Neuronal stem cell (in vitro differentiated cells): ENCODE measurements around the gene ZC3H12C.

ENCODE experiments used
- DNase-seq: peaks from one replicate; pipeline ENCODE4 v3.0.0-alpha.2; 2013; ENCODE audit warnings: low spot score
- H2AFZ ChIP-seq: one replicate; pipeline ENCODE4 v1.6.1; 2013; ENCODE audit warnings: mild to moderate bottlenecking, low read length, inconsistent platforms
- H2AK5ac ChIP-seq: 2 replicates; pipeline ENCODE4 v1.6.1; 2013; ENCODE audit warnings: low read depth, mild to moderate bottlenecking, inconsistent platforms, low read length, moderate library complexity, mixed read lengths
- H2BK120ac ChIP-seq: 2 replicates; pipeline ENCODE4 v1.6.1; 2013; ENCODE audit warnings: low read depth, mild to moderate bottlenecking, inconsistent platforms, low read length, moderate library complexity, mixed read lengths
- H2BK12ac ChIP-seq: one replicate; pipeline ENCODE4 v1.6.1; 2013; ENCODE audit warnings: low read length, inconsistent platforms
- H2BK15ac ChIP-seq: 2 replicates; pipeline ENCODE4 v1.6.1; 2013; ENCODE audit warnings: mild to moderate bottlenecking, low read length, inconsistent platforms, mixed read lengths
- H2BK5ac ChIP-seq: one replicate; pipeline ENCODE4 v1.6.1; 2013; ENCODE audit warnings: inconsistent platforms, mild to moderate bottlenecking, low read length, moderate library complexity
- H3K14ac ChIP-seq: one replicate; pipeline ENCODE4 v1.6.1; 2013; ENCODE audit warnings: low read length, inconsistent platforms
- H3K18ac ChIP-seq: 2 replicates; pipeline ENCODE4 v1.6.1; 2013; ENCODE audit warnings: low read length, inconsistent platforms
- H3K23ac ChIP-seq: 2 replicates; pipeline ENCODE4 v1.6.1; 2013; ENCODE audit warnings: low read depth, mild to moderate bottlenecking, mixed read lengths, low read length, inconsistent platforms; ENCODE audit not compliant: poor library complexity
- H3K27ac ChIP-seq: replicated peaks from 3 replicates; pipeline ENCODE4 v1.5.1; 2013; ENCODE audit warnings: low read length, inconsistent platforms
- H3K27me3 ChIP-seq, 3 experiments: 2 replicates each; pipeline ENCODE4 v1.6.1; 2013; ENCODE audit warnings: low read length in 3 of 3, mild to moderate bottlenecking in 2 of 3, inconsistent platforms in 1 of 3, low read depth in 1 of 3, mixed read lengths in 1 of 3, moderate library complexity in 1 of 3; ENCODE audit not compliant: control insufficient read depth in 3 of 3, insufficient read depth in 3 of 3
- H3K36me3 ChIP-seq, 2 donors: replicated peaks in 1 of 2; 2 replicates each; pipeline ENCODE4 v1.6.1; 2013; ENCODE audit warnings: low read length in 2 of 2; ENCODE audit not compliant: control insufficient read depth in 2 of 2, insufficient read depth in 2 of 2
- H3K4ac ChIP-seq: 2 replicates; pipeline ENCODE4 v1.6.1; 2013; ENCODE audit warnings: inconsistent platforms, mild to moderate bottlenecking, low read length, moderate library complexity
- H3K4me1 ChIP-seq, 2 donors: 1 replicate in 1 of 2; 2 replicates in 1 of 2; pipeline ENCODE4 v1.6.1; 2013; ENCODE audit warnings: low read length in 2 of 2, low read depth in 1 of 2; ENCODE audit not compliant: control insufficient read depth in 2 of 2, insufficient read depth in 1 of 2
- H3K4me2 ChIP-seq: one replicate; pipeline ENCODE4 v1.6.1; 2013; ENCODE audit warnings: mild to moderate bottlenecking, low read length, inconsistent platforms; ENCODE audit not compliant: insufficient read depth, poor library complexity, severe bottlenecking
- H3K4me3 ChIP-seq, 2 donors: 2 replicates each; pipeline ENCODE4 v1.5.1; 2013; ENCODE audit warnings: low read length in 2 of 2, mild to moderate bottlenecking in 2 of 2, inconsistent platforms in 1 of 2, moderate library complexity in 1 of 2
- H3K79me1 ChIP-seq: one replicate; pipeline ENCODE4 v1.6.1; 2013; ENCODE audit warnings: low read depth, mild to moderate bottlenecking, inconsistent platforms, low read length, moderate library complexity
- H3K9ac ChIP-seq: one replicate; pipeline ENCODE4 v1.6.1; 2013; ENCODE audit warnings: mild to moderate bottlenecking, low read depth, low read length, inconsistent platforms; ENCODE audit not compliant: poor library complexity
- H3K9me3 ChIP-seq, 2 donors: replicated peaks in 1 of 2; 2 replicates each; pipeline versions ENCODE3 to v1.6.1; 2013; ENCODE audit warnings: low read length in 2 of 2, mild to moderate bottlenecking in 2 of 2, inconsistent platforms in 1 of 2, low read depth in 1 of 2, mixed read lengths in 1 of 2, moderate library complexity in 1 of 2; ENCODE audit not compliant: control insufficient read depth in 2 of 2, insufficient read depth in 1 of 2
- H4K8ac ChIP-seq: one replicate; pipeline ENCODE4 v1.6.1; 2013; ENCODE audit warnings: low read depth, mild to moderate bottlenecking, inconsistent platforms, low read length, moderate library complexity
- H4K91ac ChIP-seq: one replicate; pipeline ENCODE4 v1.6.1; 2013; ENCODE audit warnings: low read length, low read depth, mild to moderate bottlenecking, inconsistent platforms; ENCODE audit not compliant: poor library complexity
- WGBS, 2 donors: extraction: QIAGEN DNeasy Blood & Tissue Kit; methylation state at CpG; one replicate each; pipeline ENCODE4 v1.1.7; 2013; ENCODE audit warnings: missing lambda C conversion rate in 2 of 2, mixed read lengths in 1 of 2; ENCODE audit not compliant: insufficient read length in 2 of 2, insufficient replicate concordance in 1 of 2; ENCODE audit errors: extremely low coverage in 2 of 2; 5-methylcytosine and 5-hydroxymethylcytosine counted together

Gene ZC3H12C

DNA sequence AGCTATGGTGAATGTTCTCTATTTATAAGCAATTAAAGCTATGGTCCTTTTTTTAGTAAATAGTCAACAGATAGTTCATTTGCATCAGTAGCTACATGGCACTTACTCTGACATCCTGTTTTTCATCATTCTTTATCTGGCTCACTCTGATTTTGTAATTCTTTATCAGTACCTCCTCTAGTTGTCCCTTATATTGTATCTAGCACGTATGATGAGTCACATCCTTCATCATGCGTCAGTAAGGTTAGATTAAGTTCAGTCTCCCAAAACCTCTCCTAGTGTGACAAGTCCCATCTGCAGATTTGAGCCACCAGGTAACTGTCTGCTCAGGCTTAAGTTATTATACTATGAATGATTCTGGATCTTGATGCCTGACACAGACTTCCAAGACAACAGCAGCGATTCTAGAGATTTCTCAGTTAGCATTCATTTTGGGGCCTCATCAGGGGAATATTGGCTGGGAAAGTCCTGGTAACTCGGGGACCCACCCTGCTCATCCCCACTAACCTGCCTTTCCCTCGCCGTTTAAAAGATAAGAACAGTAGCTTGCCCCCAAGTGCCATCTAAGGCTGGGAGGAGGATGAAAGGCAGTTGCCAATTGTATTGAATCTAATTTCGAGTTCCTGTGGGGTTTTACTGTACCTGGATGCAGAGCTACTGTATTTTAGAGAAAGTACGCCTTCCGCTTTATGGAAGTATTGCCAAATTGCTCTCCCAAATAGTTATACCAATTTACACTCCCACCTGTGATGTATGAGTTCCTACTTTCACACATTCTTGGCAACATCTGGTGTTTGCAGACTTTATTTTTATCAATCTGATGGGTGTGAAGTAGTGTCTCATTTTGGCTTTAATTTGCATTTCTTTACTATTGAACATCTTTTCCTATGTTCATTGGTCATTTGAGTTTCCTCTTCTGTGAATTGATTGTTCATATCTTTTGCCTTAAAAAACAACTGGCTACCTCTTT, 55.9 kb downstream of the ZC3H12C start:
- no peak overlapping the region for H2AFZ ChIP-seq

DNA sequence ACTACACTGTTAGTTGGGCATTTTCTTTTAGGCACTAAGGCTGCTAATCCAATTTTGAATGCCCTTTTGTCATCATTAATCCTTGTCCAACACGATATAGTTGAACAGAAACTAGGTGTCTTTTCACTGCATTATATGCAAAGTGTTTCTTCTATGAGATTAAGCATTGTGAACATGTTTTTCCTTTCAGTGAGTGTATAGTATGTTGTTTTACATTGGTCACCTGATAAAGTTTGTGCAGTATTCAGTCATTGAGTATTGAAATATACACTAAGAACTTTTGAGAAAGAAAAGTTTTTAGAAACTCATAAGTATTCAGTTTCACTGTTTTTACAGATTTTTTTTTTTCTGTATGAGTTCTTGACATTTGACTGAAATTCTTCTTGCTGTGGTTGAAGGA, 59.0 kb downstream of the ZC3H12C start:
- no CpG with 5 or more reads among the region's 1 CpG for WGBS, 2 donors
- Histone ChIP-seq H3K23ac (no peak overlapping the region), H2BK5ac (no peak overlapping the region), H3K9ac (no peak overlapping the region), H3K14ac (no peak overlapping the region), H3K36me3 (peaks cover 4 to 72% of the 10 kb centered on the region in 2 donors), H2BK120ac (no peak overlapping the region), H2AK5ac (no peak overlapping the region), H3K27me3 (no peaks in the 10 kb centered on the region), H4K91ac (no peak overlapping the region), H2AFZ (no peak overlapping the region), H4K8ac (no peak overlapping the region), H3K18ac (no peak overlapping the region), H3K79me1 (no peaks in the 10 kb centered on the region), H3K27ac (no peak overlapping the region), H2BK12ac (no peak overlapping the region), H3K9me3 (no peaks in the 10 kb centered on the region), H3K4me1 (peaks cover 0 to 4% of the 10 kb centered on the region in 2 donors), H2BK15ac (no peak overlapping the region), H3K4me3 (no peak overlapping the region), H3K4me2 (no peak overlapping the region), H3K4ac (no peak overlapping the region)
- DNase-seq, result no peak

More for the DNA sequence above, 55.9 kb downstream of the ZC3H12C start:
- Histone ChIP-seq H2BK15ac (no peak overlapping the region), H3K36me3 (peaks cover 6 to 71% of the 10 kb centered on the region in 2 donors), H2BK12ac (no peak overlapping the region), H2AK5ac (no peak overlapping the region), H3K18ac (no peak overlapping the region), H2BK120ac (no peak overlapping the region), H3K4me3 (no peak overlapping the region), H3K4ac (no peak overlapping the region), H4K8ac (no peak overlapping the region), H3K9ac (no peak overlapping the region), H3K27me3 (no peaks in the 10 kb centered on the region), H3K79me1 (no peaks in the 10 kb centered on the region), H3K4me2 (no peak overlapping the region), H3K14ac (no peak overlapping the region), H3K4me1 (peaks cover 2 to 4% of the 10 kb centered on the region in 2 donors), H2BK5ac (no peak overlapping the region), H4K91ac (no peak overlapping the region), H3K23ac (no peak overlapping the region), H3K9me3 (peaks cover 0 to 9% of the 10 kb centered on the region in 2 donors), H3K27ac (no peak overlapping the region)
- no peak for DNase-seq
- no CpG with 5 or more reads among the region's 9 CpGs for WGBS, 2 donors

DNA sequence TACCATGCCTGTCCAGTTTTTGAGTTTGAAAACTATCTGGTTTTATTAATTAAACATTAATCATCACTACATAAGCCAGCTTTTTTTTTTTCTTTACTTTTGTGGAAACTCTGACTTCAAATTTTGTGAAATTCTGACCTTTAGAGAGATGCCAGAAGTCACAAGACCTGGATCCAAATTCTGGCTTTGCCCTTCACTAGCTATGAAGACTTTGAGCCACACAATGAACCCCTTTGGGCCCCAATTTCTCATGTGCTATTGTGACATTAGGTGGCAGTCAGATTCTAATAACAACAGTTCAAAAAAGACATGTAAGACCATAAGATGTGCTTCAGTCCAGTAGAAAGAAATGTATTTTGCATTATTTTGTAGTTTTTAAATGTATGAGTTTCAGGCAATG, 60.3 kb downstream of the ZC3H12C start:
- Histone ChIP-seq H2BK15ac (no peak overlapping the region), H4K8ac (no peak overlapping the region), H3K4me2 (no peak overlapping the region), H3K9ac (no peak overlapping the region), H3K14ac (no peak overlapping the region), H2AFZ (no peak overlapping the region), H4K91ac (no peak overlapping the region), H3K27ac (no peak overlapping the region), H3K79me1 (no peaks in the 10 kb centered on the region), H3K36me3 (peaks cover 4 to 73% of the 10 kb centered on the region in 2 donors), H3K4ac (no peak overlapping the region), H2BK12ac (no peak overlapping the region), H3K4me3 (no peak overlapping the region), H3K27me3 (no peaks in the 10 kb centered on the region), H2BK5ac (no peak overlapping the region), H3K23ac (no peak overlapping the region), H3K9me3 (no peaks in the 10 kb centered on the region), H3K4me1 (peaks cover 0 to 4% of the 10 kb centered on the region in 2 donors), H2AK5ac (no peak overlapping the region), H2BK120ac (no peak overlapping the region), H3K18ac (no peak overlapping the region)
- no peak for DNase-seq

DNA sequence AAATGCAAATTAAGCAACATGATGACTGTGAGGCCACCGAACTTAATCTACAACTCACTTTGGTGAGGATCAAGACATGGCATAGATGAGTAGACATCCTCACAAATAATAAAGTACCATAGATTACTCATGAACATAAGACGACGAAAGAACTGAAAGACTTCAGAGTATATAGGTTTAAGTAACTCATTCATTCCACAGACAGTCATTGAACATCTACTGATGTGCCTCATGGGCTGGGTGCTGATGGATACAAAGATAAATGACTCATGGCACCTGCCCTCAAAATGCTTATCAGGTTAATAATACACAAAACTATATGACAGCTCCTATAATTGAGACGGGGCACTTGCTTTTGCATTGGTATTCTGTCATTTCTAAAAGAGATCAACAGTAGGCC, 63.3 kb downstream of the ZC3H12C start:
- peaks cover 18 to 89% of the 10 kb centered on the region in 2 donors for H3K36me3 ChIP-seq
- no peak overlapping the region for H2BK5ac ChIP-seq
- no peak overlapping the region for H3K23ac ChIP-seq
- no peak overlapping the region for H3K4me3 ChIP-seq
- no peak overlapping the region for H3K4ac ChIP-seq
- no peak overlapping the region for H2BK15ac ChIP-seq
- H3K4me1 ChIP-seq, result peaks cover 0 to 3% of the 10 kb centered on the region in 2 donors
- no peak overlapping the region for H3K18ac ChIP-seq
- no peak overlapping the region for H2AFZ ChIP-seq
- no peak overlapping the region for H3K27ac ChIP-seq
- H3K9ac ChIP-seq, result no peak overlapping the region
- H4K8ac ChIP-seq, result no peak overlapping the region
- no peak for DNase-seq
- H3K9me3 ChIP-seq, result no peaks in the 10 kb centered on the region
- H3K14ac ChIP-seq, result no peak overlapping the region
- H2BK120ac ChIP-seq, result no peak overlapping the region
- H3K79me1 ChIP-seq, result no peaks in the 10 kb centered on the region
- H2BK12ac ChIP-seq, result no peak overlapping the region
- no CpG with 5 or more reads among the region's 4 CpGs for WGBS, 2 donors
- H3K4me2 ChIP-seq, result no peak overlapping the region
- H2AK5ac ChIP-seq, result no peak overlapping the region
- no peak overlapping the region for H4K91ac ChIP-seq
- H3K27me3 ChIP-seq, result no peaks in the 10 kb centered on the region
